DMS79 (cell line): ENCODE data around the gene DUSP23.

Experiments used
- DNase-seq: peaks from one replicate; lab custom pipeline; 2025; lab: John Stamatoyannopoulos, UW

DUSP23 gene

DNA sequence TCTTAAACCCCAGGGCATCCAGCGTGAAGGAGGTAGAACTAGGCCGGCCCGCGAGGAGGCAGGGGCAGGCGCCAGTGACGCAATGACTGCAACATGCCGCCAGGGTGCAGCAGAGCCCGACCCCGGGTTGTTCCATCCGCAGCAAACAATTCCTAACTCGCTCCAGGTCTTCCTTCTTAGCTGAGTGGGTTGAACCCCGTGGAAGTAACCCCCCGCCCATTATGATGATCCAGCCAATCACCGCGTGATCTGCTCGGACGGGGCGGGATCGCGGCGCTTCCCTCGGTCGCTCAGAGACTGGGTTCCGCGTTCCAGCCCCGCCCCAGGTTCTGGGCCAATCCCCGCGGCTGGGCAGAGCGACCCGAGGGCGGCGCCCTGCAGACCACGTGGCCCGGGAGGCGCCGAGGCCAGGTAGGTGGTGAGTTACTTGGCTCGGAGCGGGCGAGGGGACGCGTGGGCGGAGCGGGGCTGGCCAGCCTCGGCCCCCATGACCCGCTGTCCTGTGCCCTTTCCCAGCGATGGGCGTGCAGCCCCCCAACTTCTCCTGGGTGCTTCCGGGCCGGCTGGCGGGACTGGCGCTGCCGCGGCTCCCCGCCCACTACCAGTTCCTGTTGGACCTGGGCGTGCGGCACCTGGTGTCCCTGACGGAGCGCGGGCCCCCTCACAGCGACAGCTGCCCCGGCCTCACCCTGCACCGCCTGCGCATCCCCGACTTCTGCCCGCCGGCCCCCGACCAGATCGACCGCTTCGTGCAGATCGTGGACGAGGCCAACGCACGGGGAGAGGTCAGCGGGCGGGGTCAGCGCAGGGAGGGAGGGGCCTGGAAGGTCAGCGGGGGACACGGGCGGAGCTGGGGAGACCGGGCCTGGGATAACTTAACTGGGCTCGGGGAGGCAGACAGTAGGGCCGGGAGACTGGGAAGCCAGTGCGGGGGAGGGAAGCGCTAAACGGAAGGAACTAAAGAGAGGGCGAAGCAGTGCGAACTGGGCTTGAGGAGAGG lies at the start of gene DUSP23:
TSS of gene DUSP23 (plus strand) at position 380 of the 1,000 bp plus-strand sequence. CDS start at position 519, 139 bp downstream.
- DNase-seq = peak; percentile 96

DNA sequence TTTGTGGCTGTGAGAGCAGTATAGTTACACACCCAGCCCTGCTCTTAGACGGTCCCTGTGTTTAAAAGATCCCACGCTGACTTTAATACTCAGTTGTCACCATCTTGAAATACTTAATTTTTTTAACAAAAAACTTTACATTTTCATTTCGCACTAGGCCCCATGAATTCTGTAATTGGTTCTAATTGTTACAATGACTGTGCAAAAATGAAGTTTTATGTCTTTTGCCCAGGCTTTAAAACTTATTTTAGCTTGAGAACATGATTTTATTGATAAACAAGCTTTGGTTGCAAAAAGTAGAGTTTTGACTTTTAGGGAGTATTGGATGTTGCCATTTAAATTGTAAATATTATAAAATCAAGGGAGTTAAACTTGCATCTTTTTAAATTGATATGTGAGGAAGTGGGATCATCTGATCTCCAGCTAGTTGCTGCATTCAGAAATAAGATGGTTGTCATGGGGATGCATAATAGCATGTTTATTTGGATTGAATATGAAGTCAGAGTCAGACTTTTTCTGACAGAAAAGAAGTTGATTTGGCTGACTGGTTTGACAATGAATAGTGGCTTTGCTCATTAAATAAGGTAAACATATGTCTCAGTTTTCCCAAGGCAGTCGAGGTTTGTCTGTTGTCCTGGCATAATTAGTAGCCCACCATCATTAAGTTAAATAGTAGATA lies 43.4 kb upstream of the DUSP23 start:
- DNase-seq = no peak

DNA sequence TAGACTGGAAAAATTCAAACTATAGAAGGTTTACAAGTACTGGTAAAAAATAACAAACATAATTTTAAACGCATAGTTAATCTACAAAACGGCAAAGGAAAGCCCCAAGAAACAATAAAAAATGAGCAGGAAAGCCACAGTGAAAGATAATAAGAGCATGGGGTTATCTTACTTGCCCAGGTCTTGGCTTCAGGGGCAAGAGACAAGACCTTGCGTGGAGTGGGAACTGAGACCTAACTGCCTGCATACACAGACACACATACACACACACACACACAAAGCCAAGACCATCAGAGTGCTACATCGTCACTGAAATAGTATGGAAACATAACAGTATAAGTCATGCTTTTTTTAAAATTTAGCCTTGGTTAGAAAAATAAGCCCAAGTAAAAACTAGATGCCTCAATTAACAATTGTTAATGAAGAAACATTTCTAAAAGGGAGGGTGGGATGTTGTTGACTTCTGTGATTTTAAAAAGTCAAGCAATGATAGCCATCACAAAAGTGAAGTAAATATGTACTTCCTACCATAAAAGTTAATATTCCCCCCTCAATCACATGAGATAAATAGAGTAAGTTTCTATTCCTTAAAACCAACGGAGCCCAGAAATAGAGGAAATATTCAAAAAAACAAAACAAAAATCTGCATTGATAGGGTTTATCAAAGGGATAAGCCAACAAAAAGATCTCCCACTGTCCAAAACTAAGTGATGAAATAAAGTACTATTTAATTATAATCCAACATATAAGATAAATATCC lies 36.9 kb upstream of the DUSP23 start:
- DNase-seq = no peak

DNA sequence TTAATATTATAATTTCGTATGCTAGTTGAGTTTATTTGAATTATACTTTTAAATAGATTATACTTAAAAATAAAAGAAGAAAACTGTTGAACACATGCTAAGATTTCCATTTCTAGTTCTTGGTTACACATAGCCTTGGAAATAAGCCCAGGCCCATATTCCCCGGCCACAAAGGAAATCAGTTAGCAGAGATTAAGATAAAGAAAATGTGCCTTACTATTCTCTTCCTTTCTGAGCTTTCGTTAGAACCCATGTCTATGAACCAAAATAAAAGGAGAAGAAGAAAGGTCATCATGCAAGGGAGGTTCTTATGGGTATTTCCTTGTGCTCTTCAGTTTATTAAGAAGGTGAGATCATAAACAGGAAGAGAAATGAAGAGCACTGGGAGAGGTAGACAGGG lies 34.1 kb upstream of the DUSP23 start:
- no peak for DNase-seq

DNA sequence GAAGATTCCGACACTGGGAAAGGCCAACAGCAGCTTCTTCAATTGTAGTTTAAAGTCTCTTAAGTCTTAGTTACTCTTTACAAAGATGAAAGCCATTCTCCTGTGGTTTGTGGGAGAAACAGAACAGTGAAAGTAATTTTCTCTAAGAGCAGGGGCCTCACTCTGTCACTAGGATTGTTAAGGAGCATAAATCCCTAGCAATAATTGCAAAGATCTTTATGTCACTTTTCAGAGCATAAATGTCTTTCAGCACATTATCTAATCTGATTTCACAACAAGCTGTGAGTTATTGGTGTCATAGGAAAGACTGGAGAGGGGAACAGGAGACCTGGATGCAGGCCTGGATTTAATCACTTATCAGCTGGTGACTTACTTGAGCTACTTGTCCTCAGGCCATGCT lies 32.4 kb upstream of the DUSP23 start:
- DNase-seq = no peak

DNA sequence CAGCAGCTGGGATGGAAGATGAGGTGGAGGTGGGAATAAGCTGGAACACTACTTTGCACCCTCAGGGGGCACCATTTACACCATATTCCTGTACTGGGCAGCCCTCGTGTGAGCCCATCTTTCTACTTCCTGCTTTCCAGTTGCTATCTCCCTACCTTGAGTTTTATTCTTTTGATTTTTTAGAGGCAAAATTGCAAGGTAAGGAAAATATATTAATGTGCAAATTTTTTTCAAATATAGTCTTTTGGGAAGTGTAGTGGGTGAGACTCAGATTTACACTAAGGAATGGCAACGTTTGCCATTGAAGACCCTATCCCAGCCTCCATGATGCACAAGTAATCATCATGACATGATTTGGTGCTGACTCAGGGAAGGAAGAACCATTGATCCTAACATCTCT lies 31.1 kb upstream of the DUSP23 start:
- DNase-seq = no peak

DNA sequence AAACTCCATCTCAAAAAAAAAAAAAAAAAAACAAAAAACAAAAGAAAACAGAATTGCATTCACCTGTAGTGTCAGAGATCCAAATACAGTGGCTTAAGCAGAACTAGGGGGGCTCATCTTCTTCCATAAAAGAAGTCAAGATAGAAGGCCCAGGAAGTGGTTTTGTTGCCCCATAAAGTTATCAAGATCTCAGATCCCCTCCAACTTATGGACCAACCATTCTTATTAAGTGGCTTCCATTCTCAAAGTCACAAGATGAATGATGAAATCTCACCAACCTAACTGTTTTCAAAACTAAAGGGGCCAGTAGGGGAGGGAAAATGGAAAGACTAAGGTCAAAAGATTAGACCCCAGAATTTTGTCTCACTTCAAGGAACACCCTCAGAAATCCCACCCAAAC lies 30.1 kb upstream of the DUSP23 start:
- no peak for DNase-seq

DNA sequence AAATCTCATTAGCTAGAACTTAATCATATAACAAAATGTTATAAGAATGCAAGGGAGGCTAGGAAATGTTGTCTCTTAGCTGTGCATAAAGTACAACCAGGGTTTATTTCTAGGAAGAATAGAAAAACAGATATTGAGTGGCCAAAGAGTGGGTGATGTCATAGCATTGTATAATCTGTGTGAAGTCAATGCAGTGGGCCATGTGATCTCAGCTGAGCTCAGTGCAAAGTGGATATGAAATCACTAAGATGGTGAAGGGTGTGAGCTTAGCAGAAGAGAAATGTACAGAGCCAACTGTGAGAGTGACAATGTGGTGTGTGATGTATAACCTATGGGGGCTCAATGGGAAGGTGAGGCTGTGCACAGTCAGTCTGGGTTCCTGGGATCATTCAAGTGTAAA lies 29.7 kb upstream of the DUSP23 start:
- DNase-seq = no peak

DNA sequence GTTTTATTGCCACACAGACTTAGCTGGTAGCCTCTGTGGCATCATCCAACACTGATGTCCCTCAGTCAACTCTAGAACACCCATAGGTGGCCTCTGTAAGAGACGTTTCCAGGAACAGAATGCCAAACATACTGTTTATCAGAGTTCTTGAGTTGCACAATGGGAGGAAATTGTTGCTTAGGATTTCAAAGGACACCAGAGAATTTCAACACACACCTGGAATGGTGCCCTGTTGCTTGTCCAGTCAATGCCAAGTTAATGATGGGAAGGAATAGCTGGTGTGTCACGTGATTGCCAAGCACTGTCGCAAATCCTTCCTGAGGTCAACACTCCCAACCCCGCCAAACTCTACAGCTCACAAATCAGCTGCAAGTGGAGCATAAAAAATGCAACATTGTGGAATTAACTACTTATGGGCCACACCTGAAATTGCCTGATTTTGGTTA lies 28.6 kb upstream of the DUSP23 start:
- no peak for DNase-seq

DNA sequence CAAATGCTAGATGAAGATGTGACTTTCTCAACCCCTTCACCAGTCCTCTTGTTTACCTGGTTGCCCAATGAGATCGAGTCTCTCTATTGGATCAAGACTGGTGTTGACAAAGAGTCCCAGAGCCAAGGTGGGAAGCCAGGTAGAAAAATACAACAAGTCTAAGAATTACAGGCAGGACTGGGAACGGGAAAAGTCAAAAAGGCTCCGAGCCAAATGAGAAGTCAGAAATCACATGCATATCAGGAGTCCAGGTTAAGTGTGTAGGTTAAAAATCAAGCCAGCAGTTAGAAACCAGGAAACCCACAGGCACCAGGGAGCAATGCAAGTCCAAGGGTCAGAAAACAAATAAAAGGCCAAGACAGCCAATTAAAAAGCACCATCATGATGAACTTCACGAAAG lies 27.4 kb upstream of the DUSP23 start:
- DNase-seq = no peak

DNA sequence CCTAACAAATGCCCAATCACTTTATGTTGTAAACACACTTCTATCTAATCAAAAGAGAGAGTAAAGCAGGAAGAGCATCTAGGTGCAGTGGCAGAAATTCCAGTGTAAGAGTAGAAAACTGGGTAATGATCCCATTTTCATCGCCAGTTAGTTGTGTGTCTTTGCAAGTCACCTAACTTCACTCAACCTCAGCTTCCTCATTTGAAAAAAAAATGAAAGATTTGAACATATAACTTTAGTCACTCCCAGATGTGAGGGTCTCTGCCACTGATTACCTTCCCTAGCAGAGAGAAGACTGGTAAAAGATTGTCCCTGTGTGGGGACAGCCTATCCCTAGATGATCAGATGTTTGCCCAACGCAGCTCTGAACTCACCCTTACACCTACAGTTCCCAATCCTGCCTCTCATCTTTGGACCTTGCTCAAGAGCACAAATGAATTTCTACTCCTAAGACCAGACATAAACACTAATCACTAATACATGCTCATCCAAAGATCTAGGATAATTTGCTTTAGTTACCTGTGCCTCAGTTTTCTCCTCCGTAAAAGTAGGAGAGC lies 25.2 kb upstream of the DUSP23 start:
- DNase-seq = no peak

DNA sequence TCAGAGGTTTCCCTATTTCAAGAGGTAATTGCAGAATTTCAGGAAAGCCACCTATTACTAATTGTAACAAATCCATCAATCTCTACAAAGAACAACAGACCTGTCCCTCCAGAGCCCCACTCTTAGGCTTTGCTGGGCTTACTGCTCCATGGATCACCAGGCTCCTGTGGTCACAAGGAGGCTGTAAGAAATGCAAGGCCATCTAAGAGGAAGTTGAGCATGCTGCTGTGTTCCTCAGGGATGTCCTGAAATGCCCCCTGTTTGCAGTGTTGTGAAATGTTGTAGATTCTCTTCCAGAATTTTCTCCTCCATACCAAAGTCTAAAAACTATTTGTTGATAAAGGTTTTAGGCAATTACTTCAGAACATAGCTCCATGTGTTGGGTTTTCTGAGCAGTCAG lies 24.4 kb upstream of the DUSP23 start:
- DNase-seq = no peak

DNA sequence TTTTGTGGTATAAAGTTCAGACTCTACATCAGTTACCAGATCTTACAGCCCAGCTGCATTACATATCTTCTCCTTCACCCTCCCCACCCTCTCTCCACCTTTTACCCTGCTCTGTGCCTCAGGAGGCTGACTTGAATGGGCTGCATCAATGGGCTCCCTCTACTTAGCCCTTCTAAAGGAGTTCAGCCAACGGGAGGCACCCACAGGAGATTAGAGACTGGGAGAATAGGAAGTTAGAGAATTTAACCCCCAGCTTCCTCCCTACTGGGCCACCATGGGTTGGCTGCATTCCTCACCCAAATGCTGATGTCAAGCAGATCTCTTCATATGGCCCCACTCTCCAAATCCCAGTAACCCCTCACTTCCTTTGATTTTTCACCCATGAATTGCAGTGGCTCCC lies 17.1 kb upstream of the DUSP23 start:
- no peak for DNase-seq

DNA sequence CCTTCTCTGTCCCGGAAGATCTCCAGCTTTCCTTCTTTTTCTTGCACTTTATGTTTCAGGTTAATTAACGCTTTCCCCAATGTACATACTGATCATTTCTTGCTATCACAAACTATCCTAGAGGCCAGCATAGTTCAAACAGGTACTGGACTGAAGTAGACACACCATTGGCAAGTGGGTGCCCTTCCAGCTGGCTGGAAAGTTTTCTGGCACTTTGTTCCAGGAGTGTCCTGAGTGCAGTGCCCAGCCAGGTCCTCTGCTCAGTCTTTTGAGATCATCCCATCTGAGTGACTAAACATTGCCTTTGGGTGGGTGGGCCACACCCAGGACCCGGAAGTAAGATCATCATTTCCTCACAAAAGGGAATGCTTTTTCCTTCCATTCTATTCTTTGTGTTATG lies 15.0 kb upstream of the DUSP23 start:
- DNase-seq = no peak

DNA sequence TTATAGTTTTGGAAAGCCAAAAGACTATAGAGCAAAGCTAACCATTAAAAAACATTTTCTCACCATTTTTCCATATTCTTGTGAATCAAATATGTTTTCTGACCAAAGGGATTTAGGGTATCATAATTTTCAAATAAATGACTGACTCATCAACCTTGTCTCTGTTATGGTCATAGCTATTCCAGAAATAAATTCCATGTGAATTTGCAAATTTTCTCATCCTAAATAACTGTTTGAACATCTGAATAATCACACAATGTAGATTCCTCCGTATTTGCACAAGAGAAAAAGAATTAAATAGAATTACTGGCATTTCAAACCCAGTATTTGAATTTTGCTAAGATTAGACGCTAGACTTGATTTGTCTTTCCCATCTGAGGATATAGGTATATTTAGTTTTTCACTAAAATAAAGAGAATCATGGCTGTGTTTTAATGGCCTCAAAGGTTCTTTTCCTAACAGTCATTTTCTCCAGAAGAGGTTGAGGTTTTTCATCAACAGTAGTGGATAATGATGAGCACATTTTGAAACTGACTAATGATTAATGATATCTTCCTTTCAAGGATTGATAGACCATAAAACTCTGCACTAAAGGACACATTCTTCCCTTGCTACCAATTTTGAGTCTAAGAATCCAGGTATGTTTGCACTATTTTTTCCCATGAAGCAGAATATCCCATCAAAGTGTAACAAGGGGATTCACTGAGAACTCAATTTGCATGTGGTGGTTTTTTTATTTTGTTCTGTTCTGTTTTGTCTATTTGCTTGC lies 9.5 kb upstream of the DUSP23 start:
- DNase-seq = no peak

DNA sequence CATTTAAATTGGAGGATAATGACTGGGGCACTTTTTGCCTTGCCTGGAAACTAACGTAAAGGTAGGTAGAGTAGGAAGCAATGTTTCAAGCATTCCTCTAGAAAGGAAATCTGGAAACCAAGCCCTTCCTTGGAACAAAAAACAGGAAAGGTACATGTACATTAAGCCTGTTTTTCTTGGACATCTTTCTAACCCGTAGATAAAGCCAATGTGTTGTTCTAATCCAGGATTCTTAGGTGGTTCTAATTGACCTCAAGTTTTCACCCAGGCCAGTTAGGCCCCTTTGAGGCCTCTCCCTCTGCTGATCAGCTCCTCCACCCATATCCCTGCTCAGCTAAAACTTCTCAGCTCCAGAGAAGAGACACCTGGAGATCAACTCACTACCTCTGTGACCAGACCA lies 6.3 kb upstream of the DUSP23 start:
- no peak for DNase-seq

DNA sequence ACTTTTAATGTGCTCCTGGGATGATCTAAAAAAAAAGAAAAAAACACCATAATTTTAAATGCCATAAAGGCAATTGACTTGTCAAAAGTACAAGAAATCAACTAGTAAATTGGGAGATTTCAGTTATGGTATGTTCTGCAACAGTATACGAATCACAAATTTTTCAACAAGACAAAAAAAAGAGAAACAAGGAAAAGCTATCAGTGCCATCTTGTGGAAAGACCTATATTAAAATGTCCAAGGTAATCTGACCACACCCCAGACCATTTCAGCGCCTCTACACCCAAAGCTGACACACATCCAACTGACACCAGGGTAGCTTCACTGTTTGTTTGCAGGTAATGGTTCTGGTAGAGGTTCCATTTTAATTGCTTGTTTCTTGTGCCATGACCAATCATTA lies 5.0 kb upstream of the DUSP23 start:
- DNase-seq = no peak

DNA sequence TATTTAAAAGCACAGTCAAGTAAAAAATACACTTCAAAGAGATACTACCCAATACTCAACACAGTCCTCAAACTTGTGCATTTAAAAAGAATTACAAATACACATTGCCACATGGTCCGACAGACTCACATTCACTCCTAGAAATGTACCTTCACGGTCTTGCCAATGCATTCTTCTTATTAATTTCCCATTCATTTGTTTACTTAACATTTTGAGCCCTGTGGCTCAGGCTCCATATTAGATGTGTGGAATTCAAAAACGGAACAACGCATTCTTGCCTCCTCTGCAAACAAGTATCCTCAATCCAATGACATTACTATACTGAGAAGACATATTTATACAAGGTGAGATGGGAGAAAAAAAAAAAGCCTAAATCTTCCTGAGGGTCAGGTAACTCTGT lies 2.5 kb upstream of the DUSP23 start:
- DNase-seq = no peak

DNA sequence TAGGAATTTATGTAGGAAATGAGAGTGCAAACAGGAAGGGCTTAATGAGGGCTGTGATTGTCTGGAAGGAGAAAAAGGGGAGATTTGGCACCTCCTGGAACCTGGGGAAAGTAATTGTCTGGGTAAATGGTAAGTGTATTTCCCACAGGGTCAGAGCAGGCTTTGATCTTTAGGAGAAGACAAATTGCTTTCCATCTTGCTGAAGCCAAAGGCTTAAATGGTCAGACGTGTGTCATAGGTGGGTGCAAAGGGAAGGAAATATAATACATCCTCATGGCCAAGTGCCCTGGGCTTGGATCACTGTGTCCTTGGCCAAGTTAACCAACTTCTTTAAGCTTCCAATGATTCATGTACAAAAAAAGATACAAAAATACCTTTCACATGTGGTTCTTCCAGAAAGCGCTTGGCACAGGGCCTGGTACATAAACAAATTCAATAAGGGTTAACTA lies 1.3 kb upstream of the DUSP23 start:
- DNase-seq = no peak

DNA sequence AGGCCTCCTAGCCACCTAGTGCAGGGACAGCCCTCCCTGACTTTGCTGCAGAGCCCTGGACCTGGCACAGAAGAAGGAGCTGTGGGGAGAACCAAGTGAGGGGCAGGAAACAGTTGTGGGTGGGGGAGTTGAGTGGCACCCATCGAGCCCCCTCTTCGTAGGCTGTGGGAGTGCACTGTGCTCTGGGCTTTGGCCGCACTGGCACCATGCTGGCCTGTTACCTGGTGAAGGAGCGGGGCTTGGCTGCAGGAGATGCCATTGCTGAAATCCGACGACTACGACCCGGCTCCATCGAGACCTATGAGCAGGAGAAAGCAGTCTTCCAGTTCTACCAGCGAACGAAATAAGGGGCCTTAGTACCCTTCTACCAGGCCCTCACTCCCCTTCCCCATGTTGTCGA lies 1.2 kb downstream of the DUSP23 start:
- no peak for DNase-seq

DNA sequence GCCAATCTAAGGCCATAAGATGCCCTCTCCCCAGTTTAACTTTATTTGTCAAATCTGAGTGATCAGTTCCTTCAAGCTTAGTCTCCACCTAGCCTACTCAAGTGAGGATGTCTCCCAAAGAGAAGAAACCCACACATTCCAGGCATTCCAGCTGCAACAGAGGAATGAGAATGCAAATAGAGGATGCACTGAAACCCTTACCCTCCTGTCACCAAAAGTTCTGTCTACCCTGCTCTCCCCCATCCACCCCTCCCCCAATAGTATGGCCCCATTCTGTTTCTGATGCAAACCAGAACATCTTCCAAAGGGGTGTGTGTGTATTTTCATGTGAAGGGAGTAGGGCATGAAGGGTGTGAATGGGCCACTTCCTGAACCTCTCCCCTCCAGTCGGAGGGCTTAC lies 3.0 kb downstream of the DUSP23 start:
- no peak for DNase-seq
